Posterior vena cava (tissue), 2 donors: ENCODE results near the gene PTMS. TPM values are rescaled to one million over a fixed set of nuclear protein-coding genes. Genes with fewer than 3 reads are reported as not detected.

Experiments used
- DNase-seq: peaks from one replicate; pipeline ENCODE4 v3.0.0-alpha.2; 2020; ENCODE audit warnings: low spot score
- intact Hi-C, 2 donors: fragments of 100-400 bp; cut with DNase I; formaldehyde crosslinking; loops; one replicate each; pipeline versions ENCODE4 v1.14.1 to v1.14.2; 2022 to 2023
- total RNA-seq, 2 donors: library from RNA; stranded (reverse); fragmentation: NEBNext Ultra II Directional; extraction: Animal tissue kit (Norgen Biotek cat#: 25700); gene quantifications; one replicate each; pipeline ENCODE4 v1.2.1, GENCODE V29; 2021
- donor health status: DM: yes; HTN: yes; CAD: no.
- donor health status: DM: yes; HTN: yes; CAD: no.

PTMS gene
- total RNA-seq, 2 donors from 2014 or later = 373 to 398 TPM

DNA sequence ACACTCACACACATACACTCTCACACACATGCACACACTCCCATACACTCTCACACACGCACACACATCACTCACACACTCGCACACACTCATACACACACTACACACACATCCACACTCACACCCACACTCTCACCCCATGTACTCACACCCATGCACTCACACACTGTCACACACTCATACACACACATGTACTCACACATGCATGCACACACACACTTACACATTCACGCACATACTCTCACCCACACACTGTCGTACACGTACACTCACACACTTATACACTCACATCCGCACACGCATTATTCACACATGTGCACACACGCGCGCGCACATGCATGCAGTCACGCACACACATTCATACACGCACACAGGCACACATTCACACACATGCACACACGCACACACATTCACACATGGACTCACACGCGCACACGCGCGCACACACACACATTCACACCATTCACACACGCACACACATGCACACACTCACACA, 51.5 kb downstream of the PTMS start:
- intact Hi-C loops = no loop called here
- DNase-seq = no peak

DNA sequence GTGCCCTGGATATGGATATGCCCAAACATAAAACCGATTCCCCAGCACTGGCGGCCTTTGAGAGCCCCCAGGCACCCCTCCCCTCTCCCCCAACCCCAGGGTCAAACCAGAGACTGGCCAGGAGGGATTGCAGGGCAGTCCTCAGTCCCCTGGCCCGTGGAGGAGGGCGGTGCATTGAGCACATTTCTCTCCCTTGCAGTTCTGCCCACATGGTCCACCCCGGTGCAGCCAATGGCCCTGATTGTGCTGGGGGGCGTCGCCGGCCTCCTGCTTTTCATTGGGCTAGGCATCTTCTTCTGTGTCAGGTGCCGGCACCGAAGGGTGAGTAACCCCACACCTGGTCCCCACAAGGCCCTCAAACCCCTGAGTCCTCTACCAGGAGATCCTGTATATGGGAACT, 52.1 kb downstream of the PTMS start:
- intact Hi-C loops = no loop called here
- DNase-seq = no peak

DNA sequence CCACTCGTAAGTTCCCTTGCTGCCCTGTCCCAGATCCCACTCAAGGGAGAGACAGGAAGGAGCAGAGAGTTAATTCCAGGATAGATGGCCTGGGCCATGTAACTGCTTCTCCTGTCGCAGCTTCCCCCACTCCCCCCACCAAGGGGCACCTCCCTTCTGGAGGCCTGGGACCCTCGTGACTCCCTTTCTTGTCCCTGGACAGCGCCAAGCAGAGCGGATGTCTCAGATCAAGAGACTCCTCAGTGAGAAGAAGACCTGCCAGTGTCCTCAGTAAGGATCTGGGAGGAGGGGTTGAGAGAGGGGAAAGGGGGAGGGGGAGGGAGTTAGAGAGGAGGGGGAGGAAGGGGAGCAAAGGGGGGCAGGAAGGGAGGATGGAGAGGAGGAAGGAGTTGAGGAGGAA, 52.5 kb downstream of the PTMS start:
- intact Hi-C loops = no loop called here

DNA sequence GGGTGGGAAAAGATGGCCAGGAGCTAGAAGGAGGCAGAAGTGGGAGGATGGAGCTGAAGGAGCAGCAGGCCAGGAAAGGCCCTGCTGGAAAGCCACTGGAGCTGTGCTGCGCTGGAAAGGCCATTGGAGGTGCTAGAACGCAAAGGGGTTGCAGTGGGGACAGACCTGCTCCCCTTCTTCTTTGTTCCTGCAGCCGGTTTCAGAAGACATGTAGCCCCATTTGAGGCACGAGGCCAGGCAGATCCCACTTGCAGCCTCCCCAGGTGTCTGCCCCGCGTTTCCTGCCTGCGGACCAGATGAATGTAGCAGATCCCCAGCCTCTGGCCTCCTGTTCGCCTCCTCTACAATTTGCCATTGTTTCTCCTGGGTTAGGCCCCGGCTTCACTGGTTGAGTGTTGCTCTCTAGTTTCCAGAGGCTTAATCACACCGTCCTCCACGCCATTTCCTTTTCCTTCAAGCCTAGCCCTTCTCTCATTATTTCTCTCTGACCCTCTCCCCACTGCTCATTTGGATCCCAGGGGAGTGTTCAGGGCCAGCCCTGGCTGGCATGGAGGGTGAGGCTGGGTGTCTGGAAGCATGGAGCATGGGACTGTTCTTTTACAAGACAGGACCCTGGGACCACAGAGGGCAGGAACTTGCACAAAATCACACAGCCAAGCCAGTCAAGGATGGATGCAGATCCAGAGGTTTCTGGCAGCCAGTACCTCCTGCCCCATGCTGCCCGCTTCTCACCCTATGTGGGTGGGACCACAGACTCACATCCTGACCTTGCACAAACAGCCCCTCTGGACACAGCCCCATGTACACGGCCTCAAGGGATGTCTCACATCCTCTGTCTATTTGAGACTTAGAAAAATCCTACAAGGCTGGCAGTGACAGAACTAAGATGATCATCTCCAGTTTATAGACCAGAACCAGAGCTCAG, 53.2 kb downstream of the PTMS start:
- DNase-seq = no peak
- intact Hi-C loops = no loop called here

More for the DNA sequence above, 52.5 kb downstream of the PTMS start:
- no peak for DNase-seq

DNA sequence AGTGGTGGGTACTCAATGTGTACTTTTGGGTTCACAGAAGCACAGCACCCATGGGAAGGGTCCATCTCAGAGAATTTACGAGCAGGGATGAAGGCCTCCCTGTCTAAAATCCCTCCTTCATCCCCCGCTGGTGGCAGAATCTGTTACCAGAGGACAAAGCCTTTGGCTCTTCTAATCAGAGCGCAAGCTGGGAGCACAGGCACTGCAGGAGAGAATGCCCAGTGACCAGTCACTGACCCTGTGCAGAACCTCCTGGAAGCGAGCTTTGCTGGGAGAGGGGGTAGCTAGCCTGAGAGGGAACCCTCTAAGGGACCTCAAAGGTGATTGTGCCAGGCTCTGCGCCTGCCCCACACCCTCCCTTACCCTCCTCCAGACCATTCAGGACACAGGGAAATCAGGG, 54.0 kb downstream of the PTMS start:
- intact Hi-C loops = no loop called here
- DNase-seq = no peak

Other genes starting within 250 kb of the PTMS start
- gene GAPDH, start 231.8 kb upstream of the PTMS start, total RNA-seq = 1,000 to 10,000 TPM; 2,037 to 2,666 TPM
- gene IFFO1, start 210.3 kb upstream of the PTMS start, total RNA-seq = 10 to 100 TPM; 26.4 to 33.0 TPM
- 10 to 100 TPM; 18.6 to 27.1 TPM for gene NOP2, start 198.1 kb upstream of the PTMS start, total RNA-seq
- 100 to 1,000 TPM; 160 to 169 TPM for gene CHD4, start 159.0 kb upstream of the PTMS start, total RNA-seq
- 1 to 10 TPM; 2.3 to 3.3 TPM for gene LPAR5, start 130.4 kb upstream of the PTMS start, total RNA-seq
- gene ACRBP, start 118.9 kb upstream of the PTMS start, total RNA-seq = 1 to 10 TPM; 1.3 to 2.2 TPM
- gene ING4, start 103.2 kb upstream of the PTMS start, total RNA-seq = 10 to 100 TPM; 23.0 to 25.9 TPM
- gene ZNF384, start 77.0 kb upstream of the PTMS start, total RNA-seq = 10 to 100 TPM; 35.6 to 40.1 TPM
- under 1 TPM in 1 of 2 donors, not detected in 1; 0.69 TPM for gene PIANP, start 65.5 kb upstream of the PTMS start, total RNA-seq
- gene COPS7A, start 42.3 kb upstream of the PTMS start, total RNA-seq = 10 to 100 TPM; 46.0 to 54.5 TPM
- 100 to 1,000 TPM; 106 to 145 TPM for gene MLF2, start 13.2 kb upstream of the PTMS start, total RNA-seq
- gene LAG3, start 6.2 kb downstream of the PTMS start, total RNA-seq = 1 to 10 TPM in 1 of 2 donors, under 1 TPM in 1; 0.57 to 1.2 TPM
- gene CD4, start 23.2 kb downstream of the PTMS start, total RNA-seq = 10 to 100 TPM; 12.9 to 36.0 TPM
- gene GPR162, start 55.5 kb downstream of the PTMS start, total RNA-seq = 1 to 10 TPM; 3.9 to 5.1 TPM
- gene P3H3, start 62.0 kb downstream of the PTMS start, total RNA-seq = 10 to 100 TPM; 37.7 to 59.9 TPM
- gene GNB3, start 74.6 kb downstream of the PTMS start, total RNA-seq = 1 to 10 TPM; 3.6 to 4.0 TPM
- gene CDCA3, start 84.9 kb downstream of the PTMS start, total RNA-seq = under 1 TPM; 0.46 to 0.52 TPM
- 10 to 100 TPM; 87.0 to 91.1 TPM for gene USP5, start 85.8 kb downstream of the PTMS start, total RNA-seq
- gene TPI1, start 101.2 kb downstream of the PTMS start, total RNA-seq = 100 to 1,000 TPM; 303 to 366 TPM
- gene SPSB2, start 106.9 kb downstream of the PTMS start, total RNA-seq = 1 to 10 TPM; 4.9 to 6.9 TPM
- 1 to 10 TPM; 5.3 to 6.7 TPM for gene LRRC23, start 138.5 kb downstream of the PTMS start, total RNA-seq
- gene ENO2, start 148.2 kb downstream of the PTMS start, total RNA-seq = 10 to 100 TPM; 45.6 to 57.1 TPM
- 100 to 1,000 TPM in 1 of 2 donors, 10 to 100 TPM in 1; 97.0 to 106 TPM for gene ATN1, start 161.6 kb downstream of the PTMS start, total RNA-seq
- gene RNU7-1, start 177.5 kb downstream of the PTMS start, total RNA-seq = not detected
- gene C12orf57, start 177.7 kb downstream of the PTMS start, total RNA-seq = 100 to 1,000 TPM; 189 to 206 TPM
- 10 to 100 TPM; 18.7 to 31.4 TPM for gene PTPN6, start 185.0 kb downstream of the PTMS start, total RNA-seq
- gene PHB2, start 204.3 kb downstream of the PTMS start, total RNA-seq = 100 to 1,000 TPM in 1 of 2 donors, 10 to 100 TPM in 1; 98.8 to 110 TPM
- 10 to 100 TPM; 38.4 to 43.9 TPM for gene EMG1, start 204.6 kb downstream of the PTMS start, total RNA-seq